ENCODE results near the gene HMX1.

DNA sequence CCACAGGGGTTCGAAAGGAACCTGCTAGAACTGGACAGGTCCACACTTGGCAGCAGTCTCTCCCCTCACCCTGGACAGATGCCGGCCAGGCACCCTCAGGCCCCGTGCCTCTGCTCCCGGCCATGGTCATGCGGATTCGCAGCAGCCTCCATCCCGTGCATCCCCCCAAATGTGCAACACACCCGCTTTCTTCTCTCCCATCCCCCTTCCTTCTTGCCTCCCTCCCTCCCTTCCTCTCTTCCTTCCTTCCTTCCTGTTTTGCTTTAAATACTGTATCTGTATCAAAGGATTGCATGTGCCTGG lies 35.0 kb upstream of the HMX1 start:
- TF ChIP-seq, protein P1, sequence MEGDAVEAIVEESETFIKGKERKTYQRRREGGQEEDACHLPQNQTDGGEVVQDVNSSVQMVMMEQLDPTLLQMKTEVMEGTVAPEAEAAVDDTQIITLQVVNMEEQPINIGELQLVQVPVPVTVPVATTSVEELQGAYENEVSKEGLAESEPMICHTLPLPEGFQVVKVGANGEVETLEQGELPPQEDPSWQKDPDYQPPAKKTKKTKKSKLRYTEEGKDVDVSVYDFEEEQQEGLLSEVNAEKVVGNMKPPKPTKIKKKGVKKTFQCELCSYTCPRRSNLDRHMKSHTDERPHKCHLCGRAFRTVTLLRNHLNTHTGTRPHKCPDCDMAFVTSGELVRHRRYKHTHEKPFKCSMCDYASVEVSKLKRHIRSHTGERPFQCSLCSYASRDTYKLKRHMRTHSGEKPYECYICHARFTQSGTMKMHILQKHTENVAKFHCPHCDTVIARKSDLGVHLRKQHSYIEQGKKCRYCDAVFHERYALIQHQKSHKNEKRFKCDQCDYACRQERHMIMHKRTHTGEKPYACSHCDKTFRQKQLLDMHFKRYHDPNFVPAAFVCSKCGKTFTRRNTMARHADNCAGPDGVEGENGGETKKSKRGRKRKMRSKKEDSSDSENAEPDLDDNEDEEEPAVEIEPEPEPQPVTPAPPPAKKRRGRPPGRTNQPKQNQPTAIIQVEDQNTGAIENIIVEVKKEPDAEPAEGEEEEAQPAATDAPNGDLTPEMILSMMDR (IDR thresholded peaks at IDR 0.05), result no peak
- TF ChIP-seq POLR2A (IDR thresholded peaks at IDR 0.05), result no peak
